ENCODE data around the gene UGGT1. TPM values are rescaled to one million over a fixed set of nuclear protein-coding genes. Genes with fewer than 3 reads are reported as not detected.

The UGGT1 gene
- total RNA-seq, 1 experiment from 2014 or later: 55.9 TPM

- Mint-ChIP-seq H3K9me3 (no peaks in the 10 kb centered on the region), H3K4me3 (no peak overlapping the region), H3K27ac (0 out of 7 replicates have a peak overlapping the region, but pooled peaks of 1 of the 3 experiments have one; percentile 1), H3K4me1 (no peaks in the 10 kb centered on the region), H3K27me3 (ENCODE audit: low read depth) (no peaks in the 10 kb centered on the region), H3K36me3 (ENCODE audit: insufficient read depth in 1 of 3, low read depth in 3 of 3) (peaks cover 31 to 86% (median 66%) of the 10 kb centered on the region in 3 experiments; a peak in 6 of 7 replicates)
- no peak overlapping the region for H2BK20ac ChIP-seq (ENCODE audit: low read depth, low read length, poor library complexity, severe bottlenecking)
- H3T11ph ChIP-seq (ENCODE audit: low read length): no peak overlapping the region
- H3K27me3 ChIP-seq (ENCODE audit: insufficient read depth, low read length): no peaks in the 10 kb centered on the region
- H3K56ac ChIP-seq (ENCODE audit: insufficient read length, low read depth, low read length): no peak overlapping the region
- no peak overlapping the region for H4K91ac ChIP-seq (ENCODE audit: insufficient read length, low read depth, low read length)
- H4K5ac ChIP-seq (ENCODE audit: insufficient read length, low read depth, low read length): no peak overlapping the region
- no peaks in the 10 kb centered on the region for H3K23me2 ChIP-seq (ENCODE audit: insufficient read length, low read depth, low read length, poor library complexity, severe bottlenecking)
- no peak overlapping the region for H3K4me2 ChIP-seq (ENCODE audit: insufficient read depth, insufficient read length, low read length)
- no peak for TF ChIP-seq CTCF (conservative IDR thresholded peaks at IDR 0.05)
- no peaks in the 10 kb centered on the region for H3K4me1 ChIP-seq (ENCODE audit: insufficient read depth, low read length)
- WGBS (ENCODE audit: extremely low coverage, insufficient read length, low lambda C conversion rate): no CpG with 5 or more reads among the region's 8 CpGs
- no peaks in the 10 kb centered on the region for H3K9me3 ChIP-seq (ENCODE audit: control insufficient read depth, low read depth, low read length)
- no peak overlapping the region for H2AK5ac ChIP-seq (ENCODE audit: insufficient read length, low read length)
- H3K18ac ChIP-seq (ENCODE audit: insufficient read length, low read depth, low read length): no peak overlapping the region
- no peak overlapping the region for H2AFZ ChIP-seq (ENCODE audit: low read length)
- H2BK5ac ChIP-seq (ENCODE audit: insufficient read length, low read length): no peak overlapping the region
- no peak overlapping the region for H2BK15ac ChIP-seq (ENCODE audit: low read depth, low read length)
- no peaks in the 10 kb centered on the region for H3K79me2 ChIP-seq (ENCODE audit: insufficient read depth, low read length)
- H3K14ac ChIP-seq (ENCODE audit: insufficient read depth, low read length): no peak overlapping the region
- no peaks in the 10 kb centered on the region for H3K79me1 ChIP-seq (ENCODE audit: insufficient read depth, low read depth, low read length, poor library complexity, severe bottlenecking)
- H3K23ac ChIP-seq (ENCODE audit: insufficient read length, low read depth, low read length): no peak overlapping the region
- H2BK12ac ChIP-seq (ENCODE audit: insufficient read length, low read depth, low read length): no peak overlapping the region
- H4K8ac ChIP-seq (replicated peaks; ENCODE audit: insufficient read length, low read depth, low read length): no peak overlapping the region
- no peak overlapping the region for H3K9ac ChIP-seq (ENCODE audit: extremely low read depth, insufficient read length, low read length)
- no peak overlapping the region for H3K27ac ChIP-seq (ENCODE audit: insufficient read length, low read depth, low read length)
- H4K20me1 ChIP-seq (ENCODE audit: control insufficient read depth, insufficient read depth, insufficient read length): no peaks in the 10 kb centered on the region
- no peak overlapping the region for H3K4ac ChIP-seq (ENCODE audit: low read depth, low read length)
- DNase-seq: no peak
- no peak overlapping the region for H2BK120ac ChIP-seq (ENCODE audit: low read depth, low read length, poor library complexity, severe bottlenecking)
Observed at GRCh38 chr2:128178149-128178649, 87.2 kb downstream of the UGGT1 start.

Measured in H9 (cell line).